CD4-positive, alpha-beta T cell (primary cell): ENCODE measurements around the gene RAPGEF5. TPM values are rescaled to one million over a fixed set of nuclear protein-coding genes. Genes with fewer than 3 reads are reported as not detected.

ENCODE experiments used
- ATAC-seq: fragments of 200-7000 bp; cut with Tn5 transposase; one replicate; pipeline ENCODE4 v1.10.0; 2022; ENCODE audit warnings: mild to moderate bottlenecking; ENCODE audit not compliant: poor library complexity
- CTCF ChIA-PET: fragments of 350-600 bp; sonication (Branson Sonifier 250); formaldehyde crosslinking; loops from one replicate; lab custom pipeline; 2021; ENCODE audit warnings: antibody characterized with exemption, inconsistent platforms; lab: Charles Lee
- POLR2A ChIA-PET: fragments of 350-600 bp; sonication (Branson Sonifier 250); formaldehyde crosslinking; loops from one replicate; lab custom pipeline; 2021; ENCODE audit warnings: antibody characterized with exemption, inconsistent platforms; lab: Charles Lee
- DNase-seq, 14 experiments: peaks; one replicate each; pipeline ENCODE4 v3.0.0-alpha.2; 2013 to 2020; ENCODE audit warnings: mixed read lengths in 2 of 14
- H3K27ac ChIP-seq, 2 donors: one replicate each; pipeline versions ENCODE4 v1.5.1 to v1.7.0; 2013; ENCODE audit warnings: low read length in 2 of 2, low read depth in 1 of 2, mild to moderate bottlenecking in 1 of 2
- H3K27me3 ChIP-seq, 2 experiments: 1 replicate in 1 of 2; 2 replicates in 1 of 2; pipeline versions ENCODE4 v1.6.1 to v1.7.0; 2013; ENCODE audit warnings: low read length in 2 of 2, control low read depth in 1 of 2, mild to moderate bottlenecking in 1 of 2, moderate library complexity in 1 of 2; ENCODE audit not compliant: insufficient read depth in 2 of 2, control insufficient read depth in 1 of 2
- H3K36me3 ChIP-seq: one replicate; pipeline ENCODE4 v1.6.1; 2013; ENCODE audit warnings: low read length, control low read depth; ENCODE audit not compliant: insufficient read depth
- H3K4me1 ChIP-seq: one replicate; pipeline ENCODE4 v1.6.1; 2013; ENCODE audit warnings: low read length, control low read depth; ENCODE audit not compliant: insufficient read depth
- H3K4me3 ChIP-seq: one replicate; pipeline ENCODE4 v1.5.1; 2013; ENCODE audit warnings: mild to moderate bottlenecking, low read length, moderate library complexity
- H3K9me3 ChIP-seq, 2 experiments: 1 replicate in 1 of 2; 2 replicates in 1 of 2; pipeline versions ENCODE4 v1.6.1 to v1.7.0; 2013; ENCODE audit warnings: low read length in 2 of 2, mild to moderate bottlenecking in 2 of 2, control low read depth in 1 of 2, moderate library complexity in 1 of 2; ENCODE audit not compliant: control insufficient read depth in 1 of 2, insufficient read depth in 1 of 2
- H3K27ac Mint-ChIP-seq: one replicate; pipeline ENCODE4 v1.8.0; 2020; ENCODE audit warnings: mixed read lengths
- H3K27me3 Mint-ChIP-seq: one replicate; pipeline ENCODE4 v1.8.0; 2021; ENCODE audit warnings: mixed read lengths
- H3K36me3 Mint-ChIP-seq: one replicate; pipeline ENCODE4 v1.8.0; 2021; ENCODE audit warnings: low read depth, mixed read lengths
- H3K4me1 Mint-ChIP-seq: one replicate; pipeline ENCODE4 v1.8.0; 2021; ENCODE audit warnings: low read depth, mixed read lengths
- H3K4me3 Mint-ChIP-seq: one replicate; pipeline ENCODE4 v1.8.0; 2020; ENCODE audit warnings: mild to moderate bottlenecking, mixed read lengths
- H3K9me3 Mint-ChIP-seq: one replicate; pipeline ENCODE4 v1.8.0; 2020; ENCODE audit warnings: mixed read lengths
- CTCF ChIP-seq: fragments of 200-600 bp; IDR thresholded peaks from one replicate; pipeline ENCODE4 v1.8.0; 2022; ENCODE audit warnings: antibody characterized with exemption, mild to moderate bottlenecking
- intact Hi-C, 2 experiments: fragments of 100-400 bp; cut with DNase I in 1 of 2; cut with micrococcal nuclease in 1 of 2; formaldehyde crosslinking; loops; one replicate each; pipeline versions ENCODE4 v1.15.1 to v1.9.0; 2023 to 2025; cut with DNase I, micrococcal nuclease
- total RNA-seq, 174 experiments: library from RNA in 2 of 174; stranded (reverse) in 2 of 174; gene quantifications; one replicate each; pipeline ENCODE4 v1.2.3 and lab custom pipeline; 2021 to 2026

The RAPGEF5 gene
- total RNA-seq, 2 experiments from 2014 or later = 0.17 TPM; not detected in 1

DNA sequence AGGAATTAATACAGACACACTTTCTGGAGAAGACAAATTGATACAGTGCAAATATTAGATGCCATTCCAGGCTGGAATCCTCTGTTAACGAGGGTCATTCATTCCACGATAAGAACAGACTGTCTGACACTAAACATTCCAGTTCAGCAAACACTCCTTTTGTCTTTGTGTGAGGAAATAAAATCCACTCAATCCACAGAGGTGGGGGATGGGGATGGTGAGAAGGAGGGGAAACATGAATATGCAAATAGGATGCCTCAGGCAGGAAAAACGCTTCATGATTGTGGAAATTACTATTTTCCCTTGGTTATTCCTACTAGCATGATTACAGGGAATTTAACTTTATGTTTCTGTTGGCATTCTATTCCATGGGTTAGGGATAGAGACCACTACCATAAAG is 214.4 kb downstream of the RAPGEF5 start:
- Mint-ChIP-seq H3K36me3 (no peaks in the 10 kb centered on the region), H3K27ac (no peak overlapping the region), H3K9me3 (no peaks in the 10 kb centered on the region), H3K4me3 (no peak overlapping the region), H3K27me3 (no peaks in the 10 kb centered on the region), H3K4me1 (no peaks in the 10 kb centered on the region)
- no peaks in the 10 kb centered on the region for H3K9me3 ChIP-seq
- ChIA-PET POLR2A (no interaction called here), CTCF (no interaction called here)
- H3K4me3 ChIP-seq = no peak overlapping the region
- no peaks in the 10 kb centered on the region for H3K4me1 ChIP-seq
- intact Hi-C loops = no loop called here
- H3K27ac ChIP-seq = no peak overlapping the region
- DNase-seq (no peak), ATAC-seq (no peak)
- no peaks in the 10 kb centered on the region for H3K27me3 ChIP-seq
- no peak for TF ChIP-seq CTCF
- no peaks in the 10 kb centered on the region for H3K36me3 ChIP-seq

DNA sequence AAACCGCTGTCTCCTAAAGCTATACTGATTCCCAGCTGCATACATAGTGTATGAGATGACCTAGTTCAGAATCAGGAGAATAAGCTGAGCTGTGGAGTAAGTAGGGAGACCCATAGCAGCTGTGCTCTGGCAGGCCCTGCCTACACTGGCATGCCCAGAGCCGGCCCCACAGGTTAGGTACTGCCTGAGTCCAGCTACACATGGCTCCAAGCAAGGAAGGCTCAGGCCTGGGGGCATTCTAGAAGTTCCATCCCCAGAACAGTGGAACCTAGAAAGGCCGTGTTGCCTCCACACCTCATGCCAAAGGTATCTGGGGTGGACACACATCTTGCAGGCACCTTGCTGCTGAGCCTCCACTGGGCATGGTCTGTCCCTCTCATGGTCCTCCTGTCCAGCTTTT is 215.6 kb downstream of the RAPGEF5 start:
- H3K27me3 Mint-ChIP-seq = no peaks in the 10 kb centered on the region
- ChIA-PET POLR2A (no interaction called here), CTCF (no interaction called here)
- intact Hi-C loops = no loop called here
- Histone ChIP-seq H3K36me3 (no peaks in the 10 kb centered on the region), H3K9me3 (no peaks in the 10 kb centered on the region), H3K4me1 (no peaks in the 10 kb centered on the region), H3K4me3 (no peak overlapping the region), H3K27me3 (no peaks in the 10 kb centered on the region), H3K27ac (no peak overlapping the region)
- H3K4me1 Mint-ChIP-seq = no peaks in the 10 kb centered on the region
- no peak for TF ChIP-seq CTCF
- H3K9me3 Mint-ChIP-seq = no peaks in the 10 kb centered on the region
- H3K36me3 Mint-ChIP-seq = no peaks in the 10 kb centered on the region
- ATAC-seq (no peak), DNase-seq (no peak)
- no peak overlapping the region for H3K27ac Mint-ChIP-seq
- H3K4me3 Mint-ChIP-seq = no peak overlapping the region

GRCh38 chr7:22140578-22140977 is 216.4 kb downstream of the RAPGEF5 start:
- Histone ChIP-seq H3K9me3 (no peaks in the 10 kb centered on the region), H3K4me3 (no peak overlapping the region), H3K4me1 (no peaks in the 10 kb centered on the region), H3K36me3 (no peaks in the 10 kb centered on the region), H3K27me3 (no peaks in the 10 kb centered on the region), H3K27ac (no peak overlapping the region)
- Mint-ChIP-seq H3K27me3 (no peaks in the 10 kb centered on the region), H3K4me1 (no peaks in the 10 kb centered on the region), H3K4me3 (no peak overlapping the region), H3K9me3 (no peaks in the 10 kb centered on the region), H3K36me3 (no peaks in the 10 kb centered on the region), H3K27ac (no peak overlapping the region)
- intact Hi-C loops = no loop called here
- ATAC-seq = no peak
- DNase-seq = no peak
- ChIA-PET POLR2A (no interaction called here), CTCF (no interaction called here)
- TF ChIP-seq CTCF = no peak
